ENCODE measurements around the gene RNF7.
A peak's percentile ranks its signal among the peaks of the same experiment; 100 is the strongest.

Gene RNF7

DNA sequence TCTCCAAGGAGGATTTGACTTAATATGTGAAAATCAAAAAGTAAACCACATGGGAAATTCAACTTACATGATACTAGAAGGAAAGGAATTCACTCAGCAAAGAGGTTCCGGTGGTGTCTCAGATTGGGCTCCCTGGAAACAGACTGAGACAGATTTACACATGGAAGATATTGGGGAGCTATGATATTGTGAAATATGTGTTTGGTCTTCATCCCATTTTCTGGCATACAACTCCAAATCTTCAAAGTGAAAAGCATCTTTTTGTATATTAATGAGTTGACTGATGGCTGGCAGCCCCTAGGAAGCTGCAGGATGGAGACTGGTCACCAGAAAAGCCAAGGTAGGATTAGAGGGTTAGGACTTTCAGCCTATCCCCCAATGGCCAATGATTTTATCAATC, 54.4 kb downstream of the RNF7 start:
- POLR2A ChIA-PET, result no interaction called here
- TF ChIP-seq, protein P1, sequence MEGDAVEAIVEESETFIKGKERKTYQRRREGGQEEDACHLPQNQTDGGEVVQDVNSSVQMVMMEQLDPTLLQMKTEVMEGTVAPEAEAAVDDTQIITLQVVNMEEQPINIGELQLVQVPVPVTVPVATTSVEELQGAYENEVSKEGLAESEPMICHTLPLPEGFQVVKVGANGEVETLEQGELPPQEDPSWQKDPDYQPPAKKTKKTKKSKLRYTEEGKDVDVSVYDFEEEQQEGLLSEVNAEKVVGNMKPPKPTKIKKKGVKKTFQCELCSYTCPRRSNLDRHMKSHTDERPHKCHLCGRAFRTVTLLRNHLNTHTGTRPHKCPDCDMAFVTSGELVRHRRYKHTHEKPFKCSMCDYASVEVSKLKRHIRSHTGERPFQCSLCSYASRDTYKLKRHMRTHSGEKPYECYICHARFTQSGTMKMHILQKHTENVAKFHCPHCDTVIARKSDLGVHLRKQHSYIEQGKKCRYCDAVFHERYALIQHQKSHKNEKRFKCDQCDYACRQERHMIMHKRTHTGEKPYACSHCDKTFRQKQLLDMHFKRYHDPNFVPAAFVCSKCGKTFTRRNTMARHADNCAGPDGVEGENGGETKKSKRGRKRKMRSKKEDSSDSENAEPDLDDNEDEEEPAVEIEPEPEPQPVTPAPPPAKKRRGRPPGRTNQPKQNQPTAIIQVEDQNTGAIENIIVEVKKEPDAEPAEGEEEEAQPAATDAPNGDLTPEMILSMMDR (IDR thresholded peaks at IDR 0.05; ENCODE audit: control extremely low read depth, extremely low read depth, low read depth, missing control alignments), result no peak
- DNase-seq (ENCODE audit: extremely low spot score), result no peak
- CTCF ChIA-PET, result interaction anchor here (1.4 kb wide), 1 partner anchor 15 kb away, joined by 3 read pairs; no protein-coding TSS in a partner anchor

DNA sequence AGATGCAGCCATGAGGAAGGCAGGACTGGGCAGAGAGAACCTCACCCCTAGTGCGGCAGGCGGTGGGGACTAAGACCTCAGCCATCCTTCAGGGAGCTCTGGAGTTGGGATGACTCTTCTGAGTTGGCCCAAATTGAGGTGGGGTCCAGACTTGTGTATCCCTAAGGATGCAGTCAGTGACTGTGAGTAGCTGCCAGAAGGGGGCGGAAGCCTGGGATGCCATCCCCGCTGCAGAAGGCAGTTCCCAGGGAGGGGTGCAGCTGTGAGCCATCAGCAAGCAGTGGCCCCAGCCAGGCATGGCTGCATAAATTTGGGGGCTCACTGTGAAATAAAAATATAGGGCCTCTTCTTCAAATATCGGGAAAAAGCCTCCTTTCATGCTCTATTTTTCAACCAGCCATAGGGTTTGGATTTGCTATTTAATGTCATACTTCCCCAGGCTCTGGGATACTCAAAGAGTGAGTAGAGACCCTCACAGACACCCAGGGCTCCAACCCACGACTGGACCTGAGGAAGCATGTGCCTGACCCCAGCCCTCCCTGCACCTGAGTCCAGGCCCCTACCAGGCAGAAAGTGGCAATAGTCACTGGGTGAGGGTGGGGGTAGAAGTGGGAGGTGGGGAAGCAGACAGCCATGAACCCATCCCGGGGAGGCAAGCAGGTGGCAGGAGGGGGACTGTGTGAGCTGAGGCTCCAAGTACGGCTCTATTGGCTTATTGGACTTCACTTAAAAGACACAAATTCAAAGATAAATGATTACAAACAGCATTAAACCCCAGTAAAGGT, 55.6 kb downstream of the RNF7 start:
- ChIA-PET POLR2A (no interaction called here), CTCF (interaction anchor here (1.4 kb wide), 1 partner anchor 16 kb away, joined by 3 read pairs; no protein-coding TSS in a partner anchor)
- DNase-seq (ENCODE audit: extremely low spot score), result no peak
- TF ChIP-seq, protein P1 (IDR thresholded peaks at IDR 0.05; ENCODE audit: control extremely low read depth, extremely low read depth, low read depth, missing control alignments), result no peak

DNA sequence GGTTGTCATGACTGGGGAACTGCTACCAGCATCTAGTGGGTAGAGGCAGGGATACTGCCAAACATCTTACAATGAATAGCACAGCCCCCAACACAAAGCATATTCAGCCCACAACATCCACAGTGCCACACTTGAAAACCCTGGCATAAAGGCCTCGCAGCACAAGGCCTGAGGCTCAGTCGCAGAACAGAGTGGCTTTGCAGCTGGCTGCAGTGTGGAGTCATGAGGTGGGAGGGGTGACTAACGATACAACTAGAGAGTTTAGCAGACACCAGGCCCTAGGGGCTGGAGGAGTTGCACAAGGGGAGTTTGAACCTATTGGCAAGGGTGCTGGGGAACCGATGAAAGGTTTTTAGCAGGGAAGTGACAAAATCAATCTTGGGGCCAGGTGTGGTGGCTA, 57.2 kb downstream of the RNF7 start:
- CTCF ChIA-PET, result no interaction called here
- POLR2A ChIA-PET, result no interaction called here
- no peak for DNase-seq (ENCODE audit: extremely low spot score)
- TF ChIP-seq, protein P1 (IDR thresholded peaks at IDR 0.05; ENCODE audit: control extremely low read depth, extremely low read depth, low read depth, missing control alignments), result no peak

DNA sequence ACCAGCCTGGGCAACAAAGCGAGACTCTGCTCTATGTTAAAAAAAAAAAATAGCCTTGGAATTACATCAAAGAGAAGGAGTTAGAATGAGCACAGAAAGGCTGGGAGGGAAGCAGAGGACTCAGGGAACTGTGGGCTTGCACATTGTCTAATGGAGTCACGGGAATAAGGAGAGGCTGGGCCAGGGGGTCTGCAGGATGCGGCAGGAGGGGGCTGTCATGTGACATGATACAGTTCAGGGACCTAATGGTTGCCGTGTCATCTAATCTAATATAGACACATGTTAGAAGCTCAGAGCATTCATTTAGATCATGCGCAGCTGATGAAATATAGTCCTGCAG, 57.6 kb downstream of the RNF7 start:
- no peak for DNase-seq (ENCODE audit: extremely low spot score)
- TF ChIP-seq, protein P1 (IDR thresholded peaks at IDR 0.05; ENCODE audit: control extremely low read depth, extremely low read depth, low read depth, missing control alignments), result no peak
- POLR2A ChIA-PET, result interaction anchor here (2.0 kb wide), 1 partner anchor 81 kb away, joined by 8 read pairs; the partner anchor contains the start of gene ATP1B3
- CTCF ChIA-PET, result interaction anchor here (1.4 kb wide), 1 partner anchor 17 kb away, joined by 5 read pairs; no protein-coding TSS in a partner anchor

DNA sequence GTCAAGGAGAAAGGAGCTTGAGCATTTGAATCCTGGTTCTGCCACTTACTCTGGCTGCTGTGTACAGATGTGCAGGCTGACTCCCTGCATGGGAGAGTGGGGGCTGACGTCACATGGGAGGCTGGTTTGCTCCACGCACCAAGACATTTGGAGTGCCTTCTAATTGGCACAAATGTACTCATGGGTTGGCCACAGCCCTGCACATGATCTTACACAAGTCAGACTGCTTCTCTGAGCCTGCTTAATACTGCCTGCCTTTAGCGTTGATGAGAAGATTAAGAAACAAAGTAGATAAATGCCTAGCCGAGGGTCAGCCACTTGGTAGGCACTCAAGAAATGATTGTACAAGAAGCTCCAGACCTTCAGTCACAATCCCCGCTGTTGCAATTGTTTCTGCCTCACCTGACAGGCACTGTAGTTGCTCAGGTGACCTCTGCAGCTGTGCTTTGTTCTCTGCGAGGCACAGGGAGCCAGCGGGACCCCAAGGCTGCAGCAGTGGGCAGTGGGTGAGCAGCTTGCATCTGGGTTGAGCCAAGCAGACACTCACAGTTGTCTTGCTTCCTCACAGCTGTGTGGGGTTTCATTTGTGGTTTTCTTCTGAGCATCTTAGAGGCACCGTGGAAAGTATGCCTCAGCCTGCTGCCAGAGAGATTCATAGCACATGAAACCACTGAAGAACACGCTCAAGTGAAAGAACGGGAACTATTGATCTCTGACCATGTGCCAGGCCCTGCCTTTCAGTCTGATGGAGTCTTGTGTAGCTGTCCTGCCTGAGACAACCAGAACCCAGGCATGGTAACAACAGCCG, 58.2 kb downstream of the RNF7 start:
- ChIA-PET POLR2A (interaction anchor here (2.0 kb wide), 1 partner anchor 80 kb away, joined by 8 read pairs; the partner anchor contains the start of gene ATP1B3), CTCF (interaction anchor here (1.2 to 1.4 kb wide), 3 partner anchors 16 to 79 kb away, joined by 3 to 5 read pairs (median 4); no protein-coding TSS in a partner anchor)
- peak; percentile 82 for DNase-seq (ENCODE audit: extremely low spot score)
- TF ChIP-seq, protein P1 (IDR thresholded peaks at IDR 0.05; ENCODE audit: control extremely low read depth, extremely low read depth, low read depth, missing control alignments), result no peak
